Activated CD8-positive, alpha-beta T cell treated with anti-CD3 and anti-CD28 coated beads for 36 hours (primary cell): ENCODE results near the gene JAK1. TPM values are rescaled to one million over a fixed set of nuclear protein-coding genes. Genes with fewer than 3 reads are reported as not detected.

Source experiments
- ATAC-seq: fragments of 200-7000 bp; cut with Tn5 transposase; one replicate; pipeline ENCODE4 v1.10.0; 2021; ENCODE audit warnings: mild to moderate bottlenecking, moderate library complexity
- CTCF ChIA-PET: fragments of 350-600 bp; sonication (Branson Sonifier 250); formaldehyde crosslinking; loops from one replicate; lab custom pipeline; 2021; ENCODE audit warnings: antibody characterized with exemption; lab: Charles Lee
- POLR2A ChIA-PET: fragments of 350-600 bp; sonication (Branson Sonifier 250); formaldehyde crosslinking; loops from one replicate; lab custom pipeline; 2021; ENCODE audit warnings: antibody characterized with exemption; lab: Charles Lee
- DNase-seq: peaks from one replicate; pipeline ENCODE4 v3.0.0-alpha.2; 2020
- H3K27ac Mint-ChIP-seq: one replicate; pipeline ENCODE4 v1.8.0; 2021; ENCODE audit warnings: mild to moderate bottlenecking, mixed read lengths
- H3K27me3 Mint-ChIP-seq: one replicate; pipeline ENCODE4 v1.8.0; 2021; ENCODE audit warnings: mixed read lengths
- H3K36me3 Mint-ChIP-seq: one replicate; pipeline ENCODE4 v1.8.0; 2021; ENCODE audit warnings: low read depth, mixed read lengths
- H3K4me1 Mint-ChIP-seq: one replicate; pipeline ENCODE4 v1.8.0; 2021; ENCODE audit warnings: low read depth, mixed read lengths
- H3K4me3 Mint-ChIP-seq: one replicate; pipeline ENCODE4 v1.8.0; 2021; ENCODE audit warnings: mild to moderate bottlenecking, moderate library complexity, mixed read lengths
- H3K9me3 Mint-ChIP-seq: one replicate; pipeline ENCODE4 v1.8.0; 2021; ENCODE audit warnings: mixed read lengths
- intact Hi-C: fragments of 100-400 bp; cut with micrococcal nuclease; formaldehyde crosslinking; loops from one replicate; pipeline ENCODE4 v1.10.0; 2022
- total RNA-seq, 2 experiments: library from RNA; stranded (reverse); gene quantifications; one replicate each; pipeline ENCODE4 v1.2.3, GENCODE V29; 2021
- TF ChIP-seq, protein P1 (sequence below): fragments of 200-600 bp; IDR thresholded peaks from one replicate; pipeline ENCODE4 v1.8.0; 2022; ENCODE audit warnings: antibody characterized with exemption, mild to moderate bottlenecking

JAK1 gene
- total RNA-seq, 2 experiments from 2014 or later: 96.3 to 108 TPM

DNA sequence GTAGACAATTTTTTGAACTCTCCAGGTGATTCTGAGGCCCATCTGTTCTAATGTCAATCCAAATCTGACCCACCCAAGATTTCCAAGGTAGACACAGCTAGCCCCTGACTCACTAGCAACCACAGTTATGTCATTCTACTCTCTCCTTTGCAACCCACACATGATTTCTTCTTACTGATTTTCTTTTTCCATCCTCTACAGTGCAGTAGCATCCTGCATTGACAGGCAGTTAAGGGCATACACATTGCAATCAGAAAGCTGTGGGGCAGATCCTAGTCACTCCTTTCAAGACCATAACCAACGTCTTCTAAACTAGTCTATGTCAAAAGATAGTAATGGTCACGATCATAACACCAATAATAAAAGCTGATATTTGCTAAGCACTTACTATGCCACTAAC lies 54.2 kb downstream of the JAK1 start:
- Mint-ChIP-seq H3K27me3 (no peaks in the 10 kb centered on the region), H3K27ac (peak overlapping the region; percentile 81), H3K4me1 (peaks cover 82% of the 10 kb centered on the region), H3K36me3 (peaks cover 6% of the 10 kb centered on the region), H3K9me3 (no peaks in the 10 kb centered on the region), H3K4me3 (no peak overlapping the region)
- intact Hi-C loops: no loop called here
- TF ChIP-seq, protein P1, sequence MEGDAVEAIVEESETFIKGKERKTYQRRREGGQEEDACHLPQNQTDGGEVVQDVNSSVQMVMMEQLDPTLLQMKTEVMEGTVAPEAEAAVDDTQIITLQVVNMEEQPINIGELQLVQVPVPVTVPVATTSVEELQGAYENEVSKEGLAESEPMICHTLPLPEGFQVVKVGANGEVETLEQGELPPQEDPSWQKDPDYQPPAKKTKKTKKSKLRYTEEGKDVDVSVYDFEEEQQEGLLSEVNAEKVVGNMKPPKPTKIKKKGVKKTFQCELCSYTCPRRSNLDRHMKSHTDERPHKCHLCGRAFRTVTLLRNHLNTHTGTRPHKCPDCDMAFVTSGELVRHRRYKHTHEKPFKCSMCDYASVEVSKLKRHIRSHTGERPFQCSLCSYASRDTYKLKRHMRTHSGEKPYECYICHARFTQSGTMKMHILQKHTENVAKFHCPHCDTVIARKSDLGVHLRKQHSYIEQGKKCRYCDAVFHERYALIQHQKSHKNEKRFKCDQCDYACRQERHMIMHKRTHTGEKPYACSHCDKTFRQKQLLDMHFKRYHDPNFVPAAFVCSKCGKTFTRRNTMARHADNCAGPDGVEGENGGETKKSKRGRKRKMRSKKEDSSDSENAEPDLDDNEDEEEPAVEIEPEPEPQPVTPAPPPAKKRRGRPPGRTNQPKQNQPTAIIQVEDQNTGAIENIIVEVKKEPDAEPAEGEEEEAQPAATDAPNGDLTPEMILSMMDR: no peak
- ATAC-seq: peak; percentile 93
- ChIA-PET POLR2A (interaction anchor here (0.6 to 2.0 kb wide), 4 partner anchors 10 to 85 kb away, joined by 3 to 20 read pairs (median 3); no protein-coding TSS in a partner anchor), CTCF (interaction anchor here (0.7 to 1.6 kb wide), 5 partner anchors 9 to 163 kb away, joined by 3 to 9 read pairs (median 3); no protein-coding TSS in a partner anchor)
- DNase-seq: peak; percentile 31

DNA sequence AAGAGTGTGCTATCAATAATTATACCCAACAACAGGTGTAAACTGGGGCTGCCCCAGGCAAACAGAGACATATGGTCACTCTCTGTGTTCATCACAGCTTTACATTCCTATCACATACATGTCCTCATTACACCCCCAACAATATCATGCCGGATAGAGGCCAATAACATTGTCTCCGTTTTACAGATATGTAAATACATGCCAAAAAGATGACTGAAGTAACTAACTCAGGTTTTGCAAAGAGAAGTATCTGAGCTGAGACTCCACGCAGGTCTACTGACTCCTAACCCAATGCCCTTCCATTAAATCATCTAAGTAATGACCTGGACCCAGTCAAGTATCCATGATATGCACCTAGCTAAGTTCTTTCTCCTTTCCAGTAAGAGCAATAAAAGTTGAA lies 55.0 kb downstream of the JAK1 start:
- ChIA-PET POLR2A (interaction anchor here (2.0 to 2.3 kb wide), 2 partner anchors 11 kb away, joined by 5 to 20 read pairs; no protein-coding TSS in a partner anchor), CTCF (interaction anchor here (0.7 to 1.6 kb wide), 5 partner anchors 10 to 164 kb away, joined by 3 to 9 read pairs (median 3); no protein-coding TSS in a partner anchor)
- Mint-ChIP-seq H3K9me3 (no peaks in the 10 kb centered on the region), H3K27ac (no peak overlapping the region), H3K4me3 (no peak overlapping the region), H3K4me1 (peaks cover 82% of the 10 kb centered on the region), H3K27me3 (no peaks in the 10 kb centered on the region), H3K36me3 (peaks cover 7% of the 10 kb centered on the region)
- ATAC-seq (no peak), DNase-seq (no peak)
- intact Hi-C loops: no loop called here
- TF ChIP-seq, protein P1: no peak

DNA sequence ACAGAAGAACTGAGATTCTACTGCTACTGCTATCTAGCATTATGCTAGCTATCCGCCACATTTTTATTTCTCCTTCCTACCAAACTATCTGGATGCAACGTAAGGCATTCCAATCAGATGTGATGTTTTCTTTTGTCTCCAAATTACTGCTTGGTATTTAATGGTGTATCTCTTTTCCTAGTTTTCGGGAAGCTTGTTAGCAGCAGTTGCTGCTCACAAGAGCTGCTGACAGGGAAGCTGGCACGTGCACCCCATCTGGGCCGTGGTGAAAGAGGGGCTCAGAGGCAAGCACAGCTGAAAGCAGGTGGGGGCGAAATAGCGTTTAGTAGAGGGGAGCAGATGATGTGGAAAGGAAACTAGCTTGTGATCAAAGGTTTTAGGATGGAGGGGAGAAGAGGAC lies 57.3 kb downstream of the JAK1 start:
- ATAC-seq: no peak
- POLR2A ChIA-PET: interaction anchor here (0.7 to 2.3 kb wide), 6 partner anchors 9 to 57 kb away, joined by 3 to 5 read pairs (median 4); partner anchors contain the start of gene JAK1
- H3K9me3 Mint-ChIP-seq: no peaks in the 10 kb centered on the region
- intact Hi-C loops: no loop called here
- TF ChIP-seq, protein P1: no peak
- H3K27me3 Mint-ChIP-seq: no peaks in the 10 kb centered on the region
- H3K4me3 Mint-ChIP-seq: no peak overlapping the region
- H3K27ac Mint-ChIP-seq: no peak overlapping the region
- CTCF ChIA-PET: interaction anchor here (0.8 to 1.7 kb wide), 6 partner anchors 11 to 166 kb away, joined by 3 to 7 read pairs (median 4); no protein-coding TSS in a partner anchor
- H3K4me1 Mint-ChIP-seq: peaks cover 85% of the 10 kb centered on the region
- H3K36me3 Mint-ChIP-seq: peaks cover 7% of the 10 kb centered on the region
- DNase-seq: no peak

DNA sequence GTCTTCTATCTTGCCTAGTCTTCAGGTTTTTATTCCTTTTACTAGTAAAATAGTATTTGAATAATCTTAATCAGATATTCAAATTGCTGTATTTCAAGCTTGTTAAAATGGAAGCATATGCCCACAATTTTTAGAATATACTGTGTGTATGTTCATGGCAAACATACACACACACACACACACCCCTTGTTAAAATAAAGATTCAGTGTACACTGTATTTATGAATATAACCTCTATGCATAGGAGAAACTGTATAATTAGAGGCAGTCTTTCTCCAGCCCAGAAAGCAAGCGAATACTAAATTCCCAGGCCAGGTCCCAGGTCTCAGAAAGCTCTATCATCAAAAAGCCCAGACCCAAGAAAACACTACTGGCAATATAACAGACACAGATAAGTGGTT lies 57.8 kb downstream of the JAK1 start:
- Mint-ChIP-seq H3K4me3 (no peak overlapping the region), H3K27ac (no peak overlapping the region), H3K36me3 (peaks cover 2% of the 10 kb centered on the region), H3K4me1 (peaks cover 84% of the 10 kb centered on the region), H3K27me3 (no peaks in the 10 kb centered on the region), H3K9me3 (no peaks in the 10 kb centered on the region)
- DNase-seq (no peak), ATAC-seq (no peak)
- TF ChIP-seq, protein P1: no peak
- ChIA-PET CTCF (interaction anchor here (1.0 to 1.7 kb wide), 4 partner anchors 11 to 166 kb away, joined by 3 to 7 read pairs (median 5); no protein-coding TSS in a partner anchor), POLR2A (interaction anchor here (0.7 to 1.0 kb wide), 4 partner anchors 12 to 58 kb away, joined by 3 to 5 read pairs (median 4); partner anchors contain the start of gene JAK1)
- intact Hi-C loops: no loop called here

DNA sequence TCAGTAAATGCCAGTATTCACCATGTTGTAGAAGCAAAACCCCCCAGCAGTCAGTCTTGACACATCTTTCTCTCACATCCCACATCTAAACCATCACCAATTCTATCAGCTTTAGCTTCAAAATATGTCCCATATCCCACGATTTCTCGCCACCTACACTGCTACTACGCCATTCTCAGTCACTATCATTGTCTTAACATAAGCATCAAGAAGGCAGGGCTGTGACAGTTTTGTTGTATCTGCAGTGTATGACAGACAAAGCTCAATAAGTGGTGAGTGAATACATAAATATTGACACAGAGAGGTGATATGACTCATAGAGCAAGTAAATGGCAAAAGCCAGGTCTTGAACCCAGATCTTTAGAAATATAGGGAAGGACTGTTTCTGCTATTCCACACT lies 59.9 kb downstream of the JAK1 start:
- DNase-seq (peak; percentile 59), ATAC-seq (peak; percentile 88)
- TF ChIP-seq, protein P1: no peak
- POLR2A ChIA-PET: interaction anchor here (0.8 to 0.9 kb wide), 3 partner anchors 54 to 105 kb away, joined by 3 to 4 read pairs (median 3); no protein-coding TSS in a partner anchor
- Mint-ChIP-seq H3K36me3 (peaks cover 2% of the 10 kb centered on the region), H3K4me3 (no peak overlapping the region), H3K4me1 (peaks cover 82% of the 10 kb centered on the region), H3K27me3 (no peaks in the 10 kb centered on the region), H3K9me3 (no peaks in the 10 kb centered on the region), H3K27ac (peak overlapping the region; percentile 75)
- intact Hi-C loops: no loop called here
- CTCF ChIA-PET: interaction anchor here (1.2 to 2.1 kb wide), 2 partner anchors 15 to 29 kb away, joined by 3 to 5 read pairs; no protein-coding TSS in a partner anchor
